CD4-positive, alpha-beta T cell (primary cell): ENCODE results near the gene FSTL5. TPM values are rescaled to one million over a fixed set of nuclear protein-coding genes. Genes with fewer than 3 reads are reported as not detected.

ENCODE experiments used
- ATAC-seq: fragments of 200-7000 bp; cut with Tn5 transposase; one replicate; pipeline ENCODE4 v1.10.0; 2022; ENCODE audit warnings: mild to moderate bottlenecking; ENCODE audit not compliant: poor library complexity
- CTCF ChIA-PET: fragments of 350-600 bp; sonication (Branson Sonifier 250); formaldehyde crosslinking; loops from one replicate; lab custom pipeline; 2021; ENCODE audit warnings: antibody characterized with exemption, inconsistent platforms; lab: Charles Lee
- POLR2A ChIA-PET: fragments of 350-600 bp; sonication (Branson Sonifier 250); formaldehyde crosslinking; loops from one replicate; lab custom pipeline; 2021; ENCODE audit warnings: antibody characterized with exemption, inconsistent platforms; lab: Charles Lee
- DNase-seq, 14 experiments: peaks; one replicate each; pipeline ENCODE4 v3.0.0-alpha.2; 2013 to 2020; ENCODE audit warnings: mixed read lengths in 2 of 14
- H3K27ac ChIP-seq, 2 donors: one replicate each; pipeline versions ENCODE4 v1.5.1 to v1.7.0; 2013; ENCODE audit warnings: low read length in 2 of 2, low read depth in 1 of 2, mild to moderate bottlenecking in 1 of 2
- H3K27me3 ChIP-seq, 2 experiments: 1 replicate in 1 of 2; 2 replicates in 1 of 2; pipeline versions ENCODE4 v1.6.1 to v1.7.0; 2013; ENCODE audit warnings: low read length in 2 of 2, control low read depth in 1 of 2, mild to moderate bottlenecking in 1 of 2, moderate library complexity in 1 of 2; ENCODE audit not compliant: insufficient read depth in 2 of 2, control insufficient read depth in 1 of 2
- H3K36me3 ChIP-seq: one replicate; pipeline ENCODE4 v1.6.1; 2013; ENCODE audit warnings: low read length, control low read depth; ENCODE audit not compliant: insufficient read depth
- H3K4me1 ChIP-seq: one replicate; pipeline ENCODE4 v1.6.1; 2013; ENCODE audit warnings: low read length, control low read depth; ENCODE audit not compliant: insufficient read depth
- H3K4me3 ChIP-seq: one replicate; pipeline ENCODE4 v1.5.1; 2013; ENCODE audit warnings: mild to moderate bottlenecking, low read length, moderate library complexity
- H3K9me3 ChIP-seq, 2 experiments: 1 replicate in 1 of 2; 2 replicates in 1 of 2; pipeline versions ENCODE4 v1.6.1 to v1.7.0; 2013; ENCODE audit warnings: low read length in 2 of 2, mild to moderate bottlenecking in 2 of 2, control low read depth in 1 of 2, moderate library complexity in 1 of 2; ENCODE audit not compliant: control insufficient read depth in 1 of 2, insufficient read depth in 1 of 2
- H3K27ac Mint-ChIP-seq: one replicate; pipeline ENCODE4 v1.8.0; 2020; ENCODE audit warnings: mixed read lengths
- H3K27me3 Mint-ChIP-seq: one replicate; pipeline ENCODE4 v1.8.0; 2021; ENCODE audit warnings: mixed read lengths
- H3K36me3 Mint-ChIP-seq: one replicate; pipeline ENCODE4 v1.8.0; 2021; ENCODE audit warnings: low read depth, mixed read lengths
- H3K4me1 Mint-ChIP-seq: one replicate; pipeline ENCODE4 v1.8.0; 2021; ENCODE audit warnings: low read depth, mixed read lengths
- H3K4me3 Mint-ChIP-seq: one replicate; pipeline ENCODE4 v1.8.0; 2020; ENCODE audit warnings: mild to moderate bottlenecking, mixed read lengths
- H3K9me3 Mint-ChIP-seq: one replicate; pipeline ENCODE4 v1.8.0; 2020; ENCODE audit warnings: mixed read lengths
- intact Hi-C, 2 experiments: fragments of 100-400 bp; cut with DNase I in 1 of 2; cut with micrococcal nuclease in 1 of 2; formaldehyde crosslinking; loops; one replicate each; pipeline versions ENCODE4 v1.15.1 to v1.9.0; 2023 to 2025; cut with DNase I, micrococcal nuclease
- total RNA-seq, 174 experiments: library from RNA in 2 of 174; stranded (reverse) in 2 of 174; gene quantifications; one replicate each; pipeline ENCODE4 v1.2.3 and lab custom pipeline; 2021 to 2026
- TF ChIP-seq, protein P1 (sequence below): fragments of 200-600 bp; IDR thresholded peaks from one replicate; pipeline ENCODE4 v1.8.0; 2022; ENCODE audit warnings: antibody characterized with exemption, mild to moderate bottlenecking

FSTL5 gene
- total RNA-seq, 2 experiments from 2014 or later: not detected

DNA sequence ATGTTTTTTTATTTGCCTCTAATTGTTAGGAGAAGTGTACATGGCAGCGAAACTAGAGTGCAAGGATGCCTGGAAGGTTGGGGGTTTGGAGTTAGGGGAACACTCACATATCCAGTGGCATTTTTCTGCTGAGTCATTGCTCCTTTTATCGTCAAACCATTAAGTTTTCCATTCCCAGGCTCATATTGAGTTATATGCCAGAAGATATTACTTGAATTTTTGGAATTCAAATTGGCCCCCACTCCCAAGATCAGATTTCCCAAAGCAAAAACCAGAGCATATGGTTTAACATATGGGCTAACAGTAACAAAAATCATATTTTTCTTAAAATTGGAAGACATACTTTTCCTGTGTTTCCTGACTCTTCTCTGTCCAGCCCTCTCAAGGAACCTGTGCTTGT lies 152.7 kb downstream of the FSTL5 start:
- DNase-seq (no peak), ATAC-seq (no peak)
- no peak overlapping the region for H3K4me3 Mint-ChIP-seq
- Histone ChIP-seq H3K4me3 (no peak overlapping the region), H3K4me1 (no peaks in the 10 kb centered on the region), H3K36me3 (no peaks in the 10 kb centered on the region), H3K9me3 (peaks cover 0 to 4% of the 10 kb centered on the region in 2 experiments), H3K27me3 (no peaks in the 10 kb centered on the region), H3K27ac (no peak overlapping the region)
- no peaks in the 10 kb centered on the region for H3K36me3 Mint-ChIP-seq
- TF ChIP-seq, protein P1, sequence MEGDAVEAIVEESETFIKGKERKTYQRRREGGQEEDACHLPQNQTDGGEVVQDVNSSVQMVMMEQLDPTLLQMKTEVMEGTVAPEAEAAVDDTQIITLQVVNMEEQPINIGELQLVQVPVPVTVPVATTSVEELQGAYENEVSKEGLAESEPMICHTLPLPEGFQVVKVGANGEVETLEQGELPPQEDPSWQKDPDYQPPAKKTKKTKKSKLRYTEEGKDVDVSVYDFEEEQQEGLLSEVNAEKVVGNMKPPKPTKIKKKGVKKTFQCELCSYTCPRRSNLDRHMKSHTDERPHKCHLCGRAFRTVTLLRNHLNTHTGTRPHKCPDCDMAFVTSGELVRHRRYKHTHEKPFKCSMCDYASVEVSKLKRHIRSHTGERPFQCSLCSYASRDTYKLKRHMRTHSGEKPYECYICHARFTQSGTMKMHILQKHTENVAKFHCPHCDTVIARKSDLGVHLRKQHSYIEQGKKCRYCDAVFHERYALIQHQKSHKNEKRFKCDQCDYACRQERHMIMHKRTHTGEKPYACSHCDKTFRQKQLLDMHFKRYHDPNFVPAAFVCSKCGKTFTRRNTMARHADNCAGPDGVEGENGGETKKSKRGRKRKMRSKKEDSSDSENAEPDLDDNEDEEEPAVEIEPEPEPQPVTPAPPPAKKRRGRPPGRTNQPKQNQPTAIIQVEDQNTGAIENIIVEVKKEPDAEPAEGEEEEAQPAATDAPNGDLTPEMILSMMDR: no peak
- no peak overlapping the region for H3K27ac Mint-ChIP-seq
- POLR2A ChIA-PET: no interaction called here
- intact Hi-C loops: no loop called here
- no peaks in the 10 kb centered on the region for H3K4me1 Mint-ChIP-seq
- no peaks in the 10 kb centered on the region for H3K27me3 Mint-ChIP-seq
- CTCF ChIA-PET: no interaction called here
- H3K9me3 Mint-ChIP-seq: peaks cover 2% of the 10 kb centered on the region

DNA sequence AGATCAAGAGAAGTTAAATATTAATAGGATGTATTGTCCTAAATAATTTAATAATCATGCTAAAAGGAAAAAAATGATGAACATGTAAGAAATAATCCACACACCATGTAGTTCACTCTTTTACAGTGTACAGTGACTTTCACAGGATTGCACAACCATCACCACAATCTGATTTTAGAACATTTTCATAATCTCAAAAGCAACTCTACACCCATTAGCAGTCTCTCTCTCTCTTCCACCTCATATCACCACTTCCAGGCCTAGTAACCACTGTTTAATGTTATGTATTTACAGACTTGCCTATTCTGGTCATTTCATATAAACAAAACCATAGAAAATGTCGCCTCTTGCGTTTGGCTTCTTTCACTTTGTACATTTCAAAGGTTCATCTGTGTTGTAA lies 153.4 kb downstream of the FSTL5 start:
- ATAC-seq: no peak
- Histone ChIP-seq H3K4me1 (no peaks in the 10 kb centered on the region), H3K36me3 (no peaks in the 10 kb centered on the region), H3K27me3 (no peaks in the 10 kb centered on the region), H3K9me3 (peaks cover 0 to 4% of the 10 kb centered on the region in 2 experiments), H3K4me3 (no peak overlapping the region), H3K27ac (no peak overlapping the region)
- Mint-ChIP-seq H3K27ac (no peak overlapping the region), H3K4me1 (no peaks in the 10 kb centered on the region), H3K36me3 (no peaks in the 10 kb centered on the region), H3K27me3 (no peaks in the 10 kb centered on the region), H3K4me3 (no peak overlapping the region), H3K9me3 (peaks cover 2% of the 10 kb centered on the region)
- no peak for DNase-seq
- CTCF ChIA-PET: no interaction called here
- intact Hi-C loops: no loop called here
- TF ChIP-seq, protein P1: no peak
- POLR2A ChIA-PET: no interaction called here

DNA sequence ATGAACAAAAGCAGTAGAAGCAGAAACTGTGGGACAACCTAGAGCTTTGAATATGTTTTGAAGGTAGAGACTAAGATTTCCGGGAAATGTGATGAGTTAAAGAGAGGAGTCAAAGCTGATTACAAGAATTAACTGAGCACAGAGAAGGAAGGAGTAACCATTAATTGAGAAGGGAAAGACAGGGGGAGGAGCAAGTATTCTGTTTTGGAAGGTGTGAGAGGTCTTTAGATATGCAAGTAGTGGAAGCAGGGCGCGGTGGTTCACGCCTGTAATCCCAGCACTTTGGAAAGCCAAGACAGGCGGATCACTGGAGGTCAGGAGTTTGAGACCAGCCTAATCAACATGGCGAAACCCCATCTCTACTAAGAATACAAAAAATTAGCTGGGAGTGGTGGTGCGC lies 171.5 kb downstream of the FSTL5 start:
- no peaks in the 10 kb centered on the region for H3K27me3 Mint-ChIP-seq
- H3K27ac Mint-ChIP-seq: no peak overlapping the region
- Histone ChIP-seq H3K27ac (no peak overlapping the region), H3K4me1 (no peaks in the 10 kb centered on the region), H3K9me3 (no peaks in the 10 kb centered on the region), H3K4me3 (no peak overlapping the region), H3K27me3 (no peaks in the 10 kb centered on the region), H3K36me3 (no peaks in the 10 kb centered on the region)
- CTCF ChIA-PET: no interaction called here
- no peak for DNase-seq
- H3K9me3 Mint-ChIP-seq: peaks cover 11% of the 10 kb centered on the region
- no peaks in the 10 kb centered on the region for H3K36me3 Mint-ChIP-seq
- H3K4me1 Mint-ChIP-seq: no peaks in the 10 kb centered on the region
- H3K4me3 Mint-ChIP-seq: no peak overlapping the region
- no peak for ATAC-seq
- POLR2A ChIA-PET: no interaction called here
- intact Hi-C loops: no loop called here
- TF ChIP-seq, protein P1: no peak
